K562 (cell line): ENCODE results near the gene MYO1A. TPM values are rescaled to one million over a fixed set of nuclear protein-coding genes. Genes with fewer than 3 reads are reported as not detected.

Experiments
- ERF ChIP-seq: fragments of 450-650 bp; formaldehyde crosslinking; IDR thresholded peaks from 2 replicates; pipeline ENCODE4 v1.4.0; 2020; ENCODE audit warnings: mild to moderate bottlenecking, mixed read lengths
- GTF2F1 ChIP-seq: IDR thresholded peaks from 2 replicates; pipeline ENCODE4 v1.6.1; 2011; ENCODE audit warnings: low read depth, low read length, improper control_type of control experiment
- LCOR ChIP-seq: sonication (generic); formaldehyde crosslinking; IDR thresholded peaks from 2 replicates; pipeline ENCODE4 v1.8.0; 2022; ENCODE audit warnings: mild to moderate bottlenecking, missing genetic modification reagents
- LEF1 ChIP-seq: fragments of 450-650 bp; IDR thresholded peaks from 2 replicates; pipeline ENCODE4 v1.6.1; 2016; ENCODE audit warnings: mild to moderate bottlenecking
- ZBTB8A ChIP-seq: fragments of 450-650 bp; IDR thresholded peaks from 2 replicates; pipeline ENCODE4 v1.6.1; 2018; ENCODE audit warnings: mild to moderate bottlenecking, moderate library complexity; ENCODE audit not compliant: partially characterized antibody
- ZNF12 ChIP-seq: sonication (generic); formaldehyde crosslinking; IDR thresholded peaks from 2 replicates; pipeline ENCODE4 v1.4.0; 2020; ENCODE audit warnings: mild to moderate bottlenecking, missing genetic modification reagents
- ZNF436 ChIP-seq: fragments of 250-450, 450-650 bp; sonication (Bioruptor Pico); formaldehyde crosslinking; IDR thresholded peaks from 2 replicates; pipeline ENCODE4 v1.7.0; 2020; ENCODE audit warnings: mild to moderate bottlenecking
- polyA plus RNA-seq, 8 experiments: library from polyadenylated mRNA; depleted of rRNA in 4 of 8; stranded (reverse) in 5 of 8; unstranded in 3 of 8; fragments of >200 nt; fragmentation: Nextera tagmentation in 2 of 8; fragmentation: Illumina TruSeq in 1 of 8; extraction: Ambion mirVana in 2 of 8; extraction: Trizol in 1 of 8; gene quantifications; 2 replicates each; pipeline versions ENCODE4 v1.2.1 to v1.2.3, GENCODE V29; 2011 to 2014; ENCODE audit warnings: inconsistent platforms in 1 of 8, missing spikeins in 1 of 8
- total RNA-seq, 7 experiments: library from RNA; depleted of rRNA in 6 of 7; stranded (reverse); fragments of >200 nt in 6 of 7; fragmentation: Illumina TruSeq in 2 of 7; extraction: Trizol in 2 of 7; gene quantifications; 2 replicates each; pipeline versions ENCODE4 v1.2.1 to v1.2.3, GENCODE V29; 2011 to 2021; ENCODE audit warnings: low replicate concordance in 1 of 7
- TF ChIP-seq, protein P1 (sequence below), 2 experiments: fragments of 450-650 bp in 1 of 2; IDR thresholded peaks; 2 replicates each; pipeline ENCODE4 v1.6.1; 2011 to 2017; ENCODE audit warnings: low read depth in 2 of 2, antibody characterized with exemption in 1 of 2, borderline replicate concordance in 1 of 2, low read length in 1 of 2, mild to moderate bottlenecking in 1 of 2, mixed read lengths in 1 of 2; ENCODE audit not compliant: control insufficient read depth in 1 of 2
- TF ChIP-seq, protein P2 (sequence below): IDR thresholded peaks from 2 replicates; pipeline ENCODE4 v1.6.1; 2016; ENCODE audit warnings: missing genetic modification characterization, missing compliant biosample characterization
- TF ChIP-seq, protein P3 (sequence below): fragments of 450-650 bp; IDR thresholded peaks from 2 replicates; pipeline ENCODE4 v1.6.1; 2018; ENCODE audit warnings: mild to moderate bottlenecking, low read depth; ENCODE audit not compliant: partially characterized antibody
- TF ChIP-seq, protein P4 (sequence below): fragments of 250-450 bp; sonication (Bioruptor Pico); IDR thresholded peaks from 2 replicates; pipeline ENCODE4 v1.8.0; 2022; ENCODE audit warnings: inconsistent platforms
- TF ChIP-seq, protein P5 (sequence below), 2 experiments: fragments of 450-650 bp; conservative IDR thresholded peaks; 2 replicates each; pipeline ENCODE4 v1.6.1; 2017; ENCODE audit warnings: mild to moderate bottlenecking in 2 of 2, moderate library complexity in 2 of 2

The MYO1A gene
- total and polyA plus RNA-seq, 9 of the 15 experiments (the other 6 are each of a cell fraction or from before 2014, with no cell fraction given), result 0.03 to 0.29 (median 0.14) TPM; not detected in 2

DNA sequence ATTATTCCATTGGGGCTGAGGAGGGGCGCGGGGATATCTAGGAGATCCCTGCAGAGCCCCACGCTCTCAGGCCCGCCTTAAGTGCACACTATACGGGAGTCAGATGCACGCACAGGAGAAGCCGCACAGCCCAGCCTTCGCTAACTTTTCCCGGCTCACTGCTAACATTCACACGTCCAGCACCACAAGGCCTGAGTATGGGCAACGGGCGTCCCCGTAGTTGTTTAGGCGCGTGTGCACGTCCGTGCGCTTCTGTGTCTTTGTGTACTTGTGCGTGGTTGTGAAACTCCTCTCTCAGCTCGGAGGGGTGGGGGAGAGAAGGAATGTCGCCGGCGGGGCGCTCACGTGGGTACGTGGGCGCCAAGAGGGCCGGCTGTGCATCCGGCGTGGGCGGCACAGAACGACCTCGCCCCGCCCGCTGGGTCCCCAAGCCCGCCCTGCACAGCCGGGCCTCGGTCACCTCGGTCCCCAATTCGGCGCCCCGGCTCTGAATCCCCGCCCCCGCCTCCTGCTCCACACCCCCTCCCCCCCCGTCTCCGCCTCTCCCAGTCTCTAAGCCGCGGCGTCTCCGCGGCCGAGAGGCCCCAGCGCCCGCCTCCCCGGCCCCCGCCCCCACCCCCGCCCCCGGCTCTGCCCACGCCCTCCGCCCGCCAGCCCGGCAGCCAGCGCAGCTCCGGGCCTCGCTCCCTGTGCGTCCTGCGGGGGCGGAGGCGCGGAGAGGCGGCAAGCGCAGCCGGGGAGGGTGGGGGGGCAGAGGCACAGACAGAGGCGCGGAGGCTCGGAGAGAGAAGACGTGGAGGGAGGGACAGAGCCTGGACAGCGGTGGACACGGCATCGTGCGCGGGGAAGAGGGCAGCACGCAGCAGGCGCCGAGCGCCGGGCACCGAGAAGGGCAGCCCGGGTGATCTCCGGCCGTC, 38.7 kb upstream of the MYO1A start, which contains the start of gene NAB2 (continued):
- peak; percentile 54 for TF ChIP-seq LEF1
- peak; percentile 62; the same call in 1 of the 2 replicates for TF ChIP-seq ERF (CRISPR knock-in tag)
- TF ChIP-seq, protein P1, sequence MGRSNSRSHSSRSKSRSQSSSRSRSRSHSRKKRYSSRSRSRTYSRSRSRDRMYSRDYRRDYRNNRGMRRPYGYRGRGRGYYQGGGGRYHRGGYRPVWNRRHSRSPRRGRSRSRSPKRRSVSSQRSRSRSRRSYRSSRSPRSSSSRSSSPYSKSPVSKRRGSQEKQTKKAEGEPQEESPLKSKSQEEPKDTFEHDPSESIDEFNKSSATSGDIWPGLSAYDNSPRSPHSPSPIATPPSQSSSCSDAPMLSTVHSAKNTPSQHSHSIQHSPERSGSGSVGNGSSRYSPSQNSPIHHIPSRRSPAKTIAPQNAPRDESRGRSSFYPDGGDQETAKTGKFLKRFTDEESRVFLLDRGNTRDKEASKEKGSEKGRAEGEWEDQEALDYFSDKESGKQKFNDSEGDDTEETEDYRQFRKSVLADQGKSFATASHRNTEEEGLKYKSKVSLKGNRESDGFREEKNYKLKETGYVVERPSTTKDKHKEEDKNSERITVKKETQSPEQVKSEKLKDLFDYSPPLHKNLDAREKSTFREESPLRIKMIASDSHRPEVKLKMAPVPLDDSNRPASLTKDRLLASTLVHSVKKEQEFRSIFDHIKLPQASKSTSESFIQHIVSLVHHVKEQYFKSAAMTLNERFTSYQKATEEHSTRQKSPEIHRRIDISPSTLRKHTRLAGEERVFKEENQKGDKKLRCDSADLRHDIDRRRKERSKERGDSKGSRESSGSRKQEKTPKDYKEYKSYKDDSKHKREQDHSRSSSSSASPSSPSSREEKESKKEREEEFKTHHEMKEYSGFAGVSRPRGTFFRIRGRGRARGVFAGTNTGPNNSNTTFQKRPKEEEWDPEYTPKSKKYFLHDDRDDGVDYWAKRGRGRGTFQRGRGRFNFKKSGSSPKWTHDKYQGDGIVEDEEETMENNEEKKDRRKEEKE (IDR thresholded peaks at IDR 0.05; ENCODE audit: borderline replicate concordance in 1 of 2, control insufficient read depth in 1 of 2, low read depth in 2 of 2, low read length in 1 of 2), result 0 out of 4 replicates have a peak, but pooled peaks of 1 of the 2 experiments have one; percentile 1
- TF ChIP-seq ZNF436 (CRISPR knock-in tag), result no peak
- TF ChIP-seq, protein P2, sequence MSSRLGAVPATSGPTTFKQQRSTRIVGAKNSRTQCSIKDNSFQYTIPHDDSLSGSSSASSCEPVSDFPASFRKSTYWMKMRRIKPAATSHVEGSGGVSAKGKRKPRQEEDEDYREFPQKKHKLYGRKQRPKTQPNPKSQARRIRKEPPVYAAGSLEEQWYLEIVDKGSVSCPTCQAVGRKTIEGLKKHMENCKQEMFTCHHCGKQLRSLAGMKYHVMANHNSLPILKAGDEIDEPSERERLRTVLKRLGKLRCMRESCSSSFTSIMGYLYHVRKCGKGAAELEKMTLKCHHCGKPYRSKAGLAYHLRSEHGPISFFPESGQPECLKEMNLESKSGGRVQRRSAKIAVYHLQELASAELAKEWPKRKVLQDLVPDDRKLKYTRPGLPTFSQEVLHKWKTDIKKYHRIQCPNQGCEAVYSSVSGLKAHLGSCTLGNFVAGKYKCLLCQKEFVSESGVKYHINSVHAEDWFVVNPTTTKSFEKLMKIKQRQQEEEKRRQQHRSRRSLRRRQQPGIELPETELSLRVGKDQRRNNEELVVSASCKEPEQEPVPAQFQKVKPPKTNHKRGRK (tag), result no peak
- TF ChIP-seq, protein P3, sequence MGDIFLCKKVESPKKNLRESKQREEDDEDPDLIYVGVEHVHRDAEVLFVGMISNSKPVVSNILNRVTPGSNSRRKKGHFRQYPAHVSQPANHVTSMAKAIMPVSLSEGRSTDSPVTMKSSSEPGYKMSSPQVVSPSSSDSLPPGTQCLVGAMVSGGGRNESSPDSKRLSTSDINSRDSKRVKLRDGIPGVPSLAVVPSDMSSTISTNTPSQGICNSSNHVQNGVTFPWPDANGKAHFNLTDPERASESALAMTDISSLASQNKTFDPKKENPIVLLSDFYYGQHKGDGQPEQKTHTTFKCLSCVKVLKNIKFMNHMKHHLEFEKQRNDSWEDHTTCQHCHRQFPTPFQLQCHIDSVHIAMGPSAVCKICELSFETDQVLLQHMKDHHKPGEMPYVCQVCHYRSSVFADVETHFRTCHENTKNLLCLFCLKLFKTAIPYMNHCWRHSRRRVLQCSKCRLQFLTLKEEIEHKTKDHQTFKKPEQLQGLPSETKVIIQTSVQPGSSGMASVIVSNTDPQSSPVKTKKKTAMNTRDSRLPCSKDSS, result no peak
- TF ChIP-seq ZNF12, result no peak
- TF ChIP-seq, protein P4, sequence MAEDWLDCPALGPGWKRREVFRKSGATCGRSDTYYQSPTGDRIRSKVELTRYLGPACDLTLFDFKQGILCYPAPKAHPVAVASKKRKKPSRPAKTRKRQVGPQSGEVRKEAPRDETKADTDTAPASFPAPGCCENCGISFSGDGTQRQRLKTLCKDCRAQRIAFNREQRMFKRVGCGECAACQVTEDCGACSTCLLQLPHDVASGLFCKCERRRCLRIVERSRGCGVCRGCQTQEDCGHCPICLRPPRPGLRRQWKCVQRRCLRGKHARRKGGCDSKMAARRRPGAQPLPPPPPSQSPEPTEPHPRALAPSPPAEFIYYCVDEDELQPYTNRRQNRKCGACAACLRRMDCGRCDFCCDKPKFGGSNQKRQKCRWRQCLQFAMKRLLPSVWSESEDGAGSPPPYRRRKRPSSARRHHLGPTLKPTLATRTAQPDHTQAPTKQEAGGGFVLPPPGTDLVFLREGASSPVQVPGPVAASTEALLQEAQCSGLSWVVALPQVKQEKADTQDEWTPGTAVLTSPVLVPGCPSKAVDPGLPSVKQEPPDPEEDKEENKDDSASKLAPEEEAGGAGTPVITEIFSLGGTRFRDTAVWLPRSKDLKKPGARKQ (CRISPR knock-in tag), result no peak
- TF ChIP-seq LCOR (CRISPR knock-in tag), result peak; percentile 80
- TF ChIP-seq ZBTB8A, result no peak
- TF ChIP-seq, protein P5, sequence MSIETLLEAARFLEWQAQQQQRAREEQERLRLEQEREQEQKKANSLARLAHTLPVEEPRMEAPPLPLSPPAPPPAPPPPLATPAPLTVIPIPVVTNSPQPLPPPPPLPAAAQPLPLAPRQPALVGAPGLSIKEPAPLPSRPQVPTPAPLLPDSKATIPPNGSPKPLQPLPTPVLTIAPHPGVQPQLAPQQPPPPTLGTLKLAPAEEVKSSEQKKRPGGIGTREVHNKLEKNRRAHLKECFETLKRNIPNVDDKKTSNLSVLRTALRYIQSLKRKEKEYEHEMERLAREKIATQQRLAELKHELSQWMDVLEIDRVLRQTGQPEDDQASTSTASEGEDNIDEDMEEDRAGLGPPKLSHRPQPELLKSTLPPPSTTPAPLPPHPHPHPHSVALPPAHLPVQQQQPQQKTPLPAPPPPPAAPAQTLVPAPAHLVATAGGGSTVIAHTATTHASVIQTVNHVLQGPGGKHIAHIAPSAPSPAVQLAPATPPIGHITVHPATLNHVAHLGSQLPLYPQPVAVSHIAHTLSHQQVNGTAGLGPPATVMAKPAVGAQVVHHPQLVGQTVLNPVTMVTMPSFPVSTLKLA (conservative IDR thresholded peaks at IDR 0.05), result peak; percentile 80 to 81
- no peak for TF ChIP-seq GTF2F1
